ENCODE data around the gene IL23R. TPM values are rescaled to one million over a fixed set of nuclear protein-coding genes. Genes with fewer than 3 reads are reported as not detected.

The IL23R gene
- total and polyA plus RNA-seq, 2 donors (not counting 1 experiment from before 2014, with no cell fraction given): not detected

GRCh38 chr1:67264899-67265298 is 98.6 kb downstream of the IL23R start:
- peak overlapping the region; percentile 49 for H3K4me2 ChIP-seq (replicated peaks; ENCODE audit: low read depth, low read length, poor library complexity, severe bottlenecking)
- intact Hi-C loops (cut with micrococcal nuclease): no loop called here
- H3K36me3 ChIP-seq (replicated peaks in 1 of 2; ENCODE audit: control extremely low read depth in 1 of 2, control insufficient read depth in 1 of 2, extremely low read depth in 1 of 2, insufficient read depth in 2 of 2, low read length in 1 of 2): no peaks in the 10 kb centered on the region
- TF ChIP-seq, protein P1, sequence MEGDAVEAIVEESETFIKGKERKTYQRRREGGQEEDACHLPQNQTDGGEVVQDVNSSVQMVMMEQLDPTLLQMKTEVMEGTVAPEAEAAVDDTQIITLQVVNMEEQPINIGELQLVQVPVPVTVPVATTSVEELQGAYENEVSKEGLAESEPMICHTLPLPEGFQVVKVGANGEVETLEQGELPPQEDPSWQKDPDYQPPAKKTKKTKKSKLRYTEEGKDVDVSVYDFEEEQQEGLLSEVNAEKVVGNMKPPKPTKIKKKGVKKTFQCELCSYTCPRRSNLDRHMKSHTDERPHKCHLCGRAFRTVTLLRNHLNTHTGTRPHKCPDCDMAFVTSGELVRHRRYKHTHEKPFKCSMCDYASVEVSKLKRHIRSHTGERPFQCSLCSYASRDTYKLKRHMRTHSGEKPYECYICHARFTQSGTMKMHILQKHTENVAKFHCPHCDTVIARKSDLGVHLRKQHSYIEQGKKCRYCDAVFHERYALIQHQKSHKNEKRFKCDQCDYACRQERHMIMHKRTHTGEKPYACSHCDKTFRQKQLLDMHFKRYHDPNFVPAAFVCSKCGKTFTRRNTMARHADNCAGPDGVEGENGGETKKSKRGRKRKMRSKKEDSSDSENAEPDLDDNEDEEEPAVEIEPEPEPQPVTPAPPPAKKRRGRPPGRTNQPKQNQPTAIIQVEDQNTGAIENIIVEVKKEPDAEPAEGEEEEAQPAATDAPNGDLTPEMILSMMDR (IDR thresholded peaks at IDR 0.05): no peak
- no peak for TF ChIP-seq EZH2 (IDR thresholded peaks at IDR 0.05; ENCODE audit: borderline replicate concordance, insufficient read depth, low read depth, low read length, poor library complexity, severe bottlenecking)
- WGBS (ENCODE audit: insufficient coverage): no CpG with 5 or more reads among the region's 3 CpGs
- Mint-ChIP-seq H3K27me3 (peaks cover 9% of the 10 kb centered on the region), H3K4me1 (peaks cover 10% of the 10 kb centered on the region), H3K4me3 (peak overlapping the region; percentile 71), H3K27ac (no peak overlapping the region), H3K9me3 (ENCODE audit: insufficient read depth) (no peaks in the 10 kb centered on the region)
- H4K20me1 ChIP-seq (ENCODE audit: control insufficient read depth, insufficient read depth, low read length, poor library complexity, severe bottlenecking): no peaks in the 10 kb centered on the region
- no peak overlapping the region for H2AFZ ChIP-seq (ENCODE audit: insufficient read depth, low read depth, low read length, poor library complexity, severe bottlenecking)
- ChIA-PET CTCF (no interaction called here), POLR2A (no interaction called here)
- peaks cover 0 to 4% (median 0%) of the 10 kb centered on the region in 4 experiments for H3K27me3 ChIP-seq (replicated peaks in 1 of 4; ENCODE audit: control extremely low read depth in 1 of 4, control insufficient read depth in 3 of 4, insufficient read depth in 4 of 4, low read length in 3 of 4)
- no peak overlapping the region for H3K4me3 ChIP-seq (ENCODE audit: control extremely low read depth in 1 of 5, extremely low read depth in 1 of 5, insufficient read depth in 1 of 5, low read depth in 2 of 5, low read length in 4 of 5)
- no peaks in the 10 kb centered on the region for H3K79me2 ChIP-seq (ENCODE audit: control insufficient read depth, insufficient read depth, low read length)
- no peak for DNase-seq
- ATAC-seq (ENCODE audit: low read depth): no peak
- H3K27ac ChIP-seq (ENCODE audit: low read length in 2 of 2): no peak overlapping the region
- no peak overlapping the region for H3K9ac ChIP-seq (ENCODE audit: low read length)
- H3K4me1 ChIP-seq (ENCODE audit: control insufficient read depth in 2 of 2, insufficient read depth in 2 of 2, low read length in 2 of 2): peaks cover 0 to 9% of the 10 kb centered on the region in 2 donors
- H3K9me3 ChIP-seq (ENCODE audit: control extremely low read depth in 1 of 3, control insufficient read depth in 2 of 3, insufficient read depth in 1 of 3, low read length in 2 of 3): no peaks in the 10 kb centered on the region

GRCh38 chr1:67269061-67269460 is 102.8 kb downstream of the IL23R start:
- peaks cover 0 to 3% (median 0%) of the 10 kb centered on the region in 3 donors for H3K9me3 ChIP-seq (ENCODE audit: control extremely low read depth in 1 of 3, control insufficient read depth in 2 of 3, insufficient read depth in 1 of 3, low read length in 2 of 3)
- peaks cover 0 to 4% (median 0%) of the 10 kb centered on the region in 4 experiments for H3K27me3 ChIP-seq (replicated peaks in 1 of 4; ENCODE audit: control extremely low read depth in 1 of 4, control insufficient read depth in 3 of 4, insufficient read depth in 4 of 4, low read length in 3 of 4)
- H3K79me2 ChIP-seq (ENCODE audit: control insufficient read depth, insufficient read depth, low read length): no peaks in the 10 kb centered on the region
- no peak for DNase-seq
- peaks cover 0 to 9% of the 10 kb centered on the region in 2 donors for H3K4me1 ChIP-seq (ENCODE audit: control insufficient read depth in 2 of 2, insufficient read depth in 2 of 2, low read length in 2 of 2)
- no peaks in the 10 kb centered on the region for H4K20me1 ChIP-seq (ENCODE audit: control insufficient read depth, insufficient read depth, low read length, poor library complexity, severe bottlenecking)
- H3K4me2 ChIP-seq (replicated peaks; ENCODE audit: low read depth, low read length, poor library complexity, severe bottlenecking): no peak overlapping the region
- peaks cover 10% of the 10 kb centered on the region for H3K27me3 Mint-ChIP-seq
- H3K9me3 Mint-ChIP-seq (ENCODE audit: insufficient read depth): peaks cover 5% of the 10 kb centered on the region
- ChIA-PET CTCF (no interaction called here), POLR2A (no interaction called here)
- ATAC-seq (ENCODE audit: low read depth): no peak
- no CpG with 5 or more reads among the region's 3 CpGs for WGBS (ENCODE audit: insufficient coverage)
- H3K9ac ChIP-seq (ENCODE audit: low read length): no peak overlapping the region
- TF ChIP-seq EZH2 (IDR thresholded peaks at IDR 0.05; ENCODE audit: borderline replicate concordance, insufficient read depth, low read depth, low read length, poor library complexity, severe bottlenecking): no peak
- TF ChIP-seq, protein P1 (IDR thresholded peaks at IDR 0.05): no peak
- no peak overlapping the region for H3K27ac Mint-ChIP-seq
- H3K4me3 Mint-ChIP-seq: no peak overlapping the region
- no peak overlapping the region for H2AFZ ChIP-seq (ENCODE audit: insufficient read depth, low read depth, low read length, poor library complexity, severe bottlenecking)
- no peak overlapping the region for H3K4me3 ChIP-seq (ENCODE audit: control extremely low read depth in 1 of 5, extremely low read depth in 1 of 5, insufficient read depth in 1 of 5, low read depth in 2 of 5, low read length in 4 of 5)
- no peak overlapping the region for H3K27ac ChIP-seq (ENCODE audit: low read length in 2 of 2)
- no peaks in the 10 kb centered on the region for H3K36me3 ChIP-seq (replicated peaks in 1 of 2; ENCODE audit: control extremely low read depth in 1 of 2, control insufficient read depth in 1 of 2, extremely low read depth in 1 of 2, insufficient read depth in 2 of 2, low read length in 1 of 2)
- intact Hi-C loops (cut with micrococcal nuclease): no loop called here
- H3K4me1 Mint-ChIP-seq: peaks cover 8% of the 10 kb centered on the region
